ENCODE measurements around the gene KLHL25.

Gene KLHL25

GRCh38 chr15:85762756-85763127, 32.0 kb downstream of the KLHL25 start:
- no peak for DNase-seq (ENCODE audit: low read depth)
- in situ Hi-C loops (cut with HindIII; ENCODE audit: low sequenced_read_pairs), result no loop called here
- TF ChIP-seq CTCF (IDR thresholded peaks at IDR 0.05; ENCODE audit: low read depth, low read length, missing control alignments), result no peak
- H3K4me3 ChIP-seq (ENCODE audit: low read depth, low read length), result no peak overlapping the region

- no peak for DNase-seq (ENCODE audit: low read depth)
- H3K4me3 ChIP-seq (ENCODE audit: low read depth, low read length), result no peak overlapping the region
- in situ Hi-C loops (cut with HindIII; ENCODE audit: low sequenced_read_pairs), result no loop called here
- no peak for TF ChIP-seq CTCF (IDR thresholded peaks at IDR 0.05; ENCODE audit: low read depth, low read length, missing control alignments)
Observed at GRCh38 chr15:85762039-85762755, 32.5 kb downstream of the KLHL25 start.

- in situ Hi-C loops (cut with HindIII; ENCODE audit: low sequenced_read_pairs), result no loop called here
- no peak overlapping the region for H3K4me3 ChIP-seq (ENCODE audit: low read depth, low read length)
- peak; percentile 72 for DNase-seq (ENCODE audit: low read depth)
- no peak for TF ChIP-seq CTCF (IDR thresholded peaks at IDR 0.05; ENCODE audit: low read depth, low read length, missing control alignments)
Observed at GRCh38 chr15:85761635-85762034, 33.1 kb downstream of the KLHL25 start.

- in situ Hi-C loops (cut with HindIII; ENCODE audit: low sequenced_read_pairs), result no loop called here
- DNase-seq (ENCODE audit: low read depth), result no peak
- no peak for TF ChIP-seq CTCF (IDR thresholded peaks at IDR 0.05; ENCODE audit: low read depth, low read length, missing control alignments)
- no peak overlapping the region for H3K4me3 ChIP-seq (ENCODE audit: low read depth, low read length)
Observed at GRCh38 chr15:85760531-85761371, 34.0 kb downstream of the KLHL25 start.

GRCh38 chr15:85760049-85760448, 34.7 kb downstream of the KLHL25 start:
- in situ Hi-C loops (cut with HindIII; ENCODE audit: low sequenced_read_pairs), result no loop called here
- H3K4me3 ChIP-seq (ENCODE audit: low read depth, low read length), result no peak overlapping the region
- no peak for TF ChIP-seq CTCF (IDR thresholded peaks at IDR 0.05; ENCODE audit: low read depth, low read length, missing control alignments)
- DNase-seq (ENCODE audit: low read depth), result no peak

GRCh38 chr15:85759376-85759775, 35.3 kb downstream of the KLHL25 start:
- DNase-seq (ENCODE audit: low read depth), result no peak
- in situ Hi-C loops (cut with HindIII; ENCODE audit: low sequenced_read_pairs), result no loop called here
- H3K4me3 ChIP-seq (ENCODE audit: low read depth, low read length), result no peak overlapping the region
- no peak for TF ChIP-seq CTCF (IDR thresholded peaks at IDR 0.05; ENCODE audit: low read depth, low read length, missing control alignments)
